OCI-LY1 (cell line): ENCODE results near the gene IKZF1.

Source experiments
- H2AFZ ChIP-seq: fragments of 200-600 bp; sonication (generic), shearing (Covaris generic); 2 replicates; pipeline ENCODE4 v1.6.0; 2014; ENCODE audit warnings: antibody characterized with exemption, mild to moderate bottlenecking, low read length
- H3F3A ChIP-seq: fragments of 200-600 bp; sonication (generic), shearing (Covaris generic); 2 replicates; pipeline ENCODE4 v1.6.0; 2014; ENCODE audit warnings: mild to moderate bottlenecking, antibody characterized with exemption, low read length, moderate library complexity; ENCODE audit not compliant: insufficient read depth
- H3K27ac ChIP-seq: fragments of 200-600 bp; sonication (generic); 2 replicates; pipeline ENCODE4 v1.5.1; 2014; ENCODE audit warnings: low read length, mixed run types, mild to moderate bottlenecking, low read depth; ENCODE audit not compliant: poor library complexity, severe bottlenecking
- H3K27me3 ChIP-seq: fragments of 200-600 bp; sonication (generic); 2 replicates; pipeline ENCODE4 v1.6.0; 2014; ENCODE audit warnings: antibody characterized with exemption, mild to moderate bottlenecking, low read length, moderate library complexity; ENCODE audit not compliant: insufficient read depth
- H3K36me3 ChIP-seq: fragments of 200-600 bp; sonication (generic); 2 replicates; pipeline ENCODE4 v1.6.1; 2014; ENCODE audit warnings: mild to moderate bottlenecking, antibody characterized with exemption, low read length, moderate library complexity, mixed read lengths; ENCODE audit not compliant: insufficient read depth
- H3K4me1 ChIP-seq: fragments of 200-600 bp; sonication (generic); 2 replicates; pipeline ENCODE4 v1.5.1; 2014; ENCODE audit warnings: mild to moderate bottlenecking, low read length, moderate library complexity; ENCODE audit not compliant: insufficient read depth, severe bottlenecking
- H3K4me2 ChIP-seq: fragments of 200-600 bp; sonication (generic), shearing (Covaris generic); 2 replicates; pipeline ENCODE4 v1.6.1; 2014; ENCODE audit warnings: low read length
- H3K4me3 ChIP-seq: fragments of 200-600 bp; sonication (generic); 2 replicates; pipeline ENCODE4 v1.5.1; 2014; ENCODE audit warnings: low read length, low read depth, mild to moderate bottlenecking, mixed read lengths; ENCODE audit not compliant: poor library complexity, severe bottlenecking
- H3K79me2 ChIP-seq: fragments of 200-600 bp; shearing (Covaris generic); 2 replicates; pipeline ENCODE4 v1.6.1; 2016; ENCODE audit warnings: mixed run types, low read length, mixed read lengths; ENCODE audit not compliant: insufficient read depth
- H3K9ac ChIP-seq: fragments of 200-600 bp; sonication (generic), shearing (Covaris generic); 2 replicates; pipeline ENCODE4 v1.6.1; 2014; ENCODE audit warnings: mild to moderate bottlenecking, low read length, mixed read lengths
- H3K9me2 ChIP-seq: fragments of 200-600 bp; sonication (generic), shearing (Covaris generic); 2 replicates; pipeline ENCODE4 v1.6.1; 2014; ENCODE audit warnings: low read depth, mild to moderate bottlenecking, low read length, mixed read lengths
- H3K9me3 ChIP-seq: fragments of 200-600 bp; shearing (Covaris generic); 2 replicates; pipeline ENCODE4 v1.6.1; 2014; ENCODE audit warnings: low read length, mixed read lengths
- H4K20me1 ChIP-seq: fragments of 200-600 bp; sonication (generic), shearing (Covaris generic); 2 replicates; pipeline ENCODE4 v1.6.0; 2016; ENCODE audit warnings: mild to moderate bottlenecking, low read length; ENCODE audit not compliant: insufficient read depth
- CTCF ChIP-seq: fragments of 200-600 bp; sonication (generic), shearing (Covaris generic); IDR thresholded peaks from 2 replicates; pipeline ENCODE4 v1.5.1; 2017; ENCODE audit warnings: mild to moderate bottlenecking, antibody characterized with exemption, low read length, moderate library complexity, mixed read lengths
- EZH2 ChIP-seq: fragments of 200-600 bp; sonication (generic), shearing (Covaris generic); IDR thresholded peaks from 2 replicates; pipeline ENCODE4 v1.8.0; 2017; ENCODE audit warnings: borderline replicate concordance, mixed run types, mild to moderate bottlenecking, antibody characterized with exemption, low read length, moderate library complexity, mixed read lengths

The IKZF1 gene

GRCh38 chr7:50347693-50348092, 43.2 kb downstream of the IKZF1 start:
- no peaks in the 10 kb centered on the region for H3K27me3 ChIP-seq
- H3K79me2 ChIP-seq, result peaks cover 79% of the 10 kb centered on the region
- H3K36me3 ChIP-seq, result peaks cover 95% of the 10 kb centered on the region
- no peak for TF ChIP-seq CTCF
- H3K9me2 ChIP-seq, result no peaks in the 10 kb centered on the region
- no peak overlapping the region for H3K4me2 ChIP-seq
- H3K27ac ChIP-seq, result no peak overlapping the region
- no peaks in the 10 kb centered on the region for H4K20me1 ChIP-seq
- no peak overlapping the region for H2AFZ ChIP-seq
- H3K4me1 ChIP-seq, result peaks cover 49% of the 10 kb centered on the region
- no peak overlapping the region for H3K9ac ChIP-seq
- H3F3A ChIP-seq, result no peaks in the 10 kb centered on the region
- no peak overlapping the region for H3K4me3 ChIP-seq
- H3K9me3 ChIP-seq, result no peaks in the 10 kb centered on the region

- H3K27ac ChIP-seq, result peak overlapping the region; percentile 4
- H3K4me3 ChIP-seq, result no peak overlapping the region
- H3K4me1 ChIP-seq, result peaks cover 49% of the 10 kb centered on the region
- no peaks in the 10 kb centered on the region for H3F3A ChIP-seq
- peaks cover 77% of the 10 kb centered on the region for H3K79me2 ChIP-seq
- peaks cover 97% of the 10 kb centered on the region for H3K36me3 ChIP-seq
- H2AFZ ChIP-seq, result no peak overlapping the region
- H3K9me3 ChIP-seq, result no peaks in the 10 kb centered on the region
- no peak overlapping the region; the same call in 1 of the 2 replicates for H3K4me2 ChIP-seq
- TF ChIP-seq CTCF (no peak), EZH2 (no peak)
- H3K9me2 ChIP-seq, result no peaks in the 10 kb centered on the region
- no peaks in the 10 kb centered on the region for H3K27me3 ChIP-seq
- no peaks in the 10 kb centered on the region for H4K20me1 ChIP-seq
- H3K9ac ChIP-seq, result no peak overlapping the region
Observed at GRCh38 chr7:50348469-50349162, 44.1 kb downstream of the IKZF1 start.

GRCh38 chr7:50349399-50349798, 44.9 kb downstream of the IKZF1 start:
- H3K4me1 ChIP-seq, result peaks cover 49% of the 10 kb centered on the region

More at GRCh38 chr7:50349399-50349798, 44.9 kb downstream of the IKZF1 start:
- no peaks in the 10 kb centered on the region for H3K9me2 ChIP-seq
- no peaks in the 10 kb centered on the region for H4K20me1 ChIP-seq
- no peak overlapping the region for H3K4me3 ChIP-seq
- H3K79me2 ChIP-seq, result peaks cover 69% of the 10 kb centered on the region
- H3K4me2 ChIP-seq, result peak overlapping the region; percentile 26; the same call in 1 of the 2 replicates
- H2AFZ ChIP-seq, result no peak overlapping the region
- H3K9me3 ChIP-seq, result no peaks in the 10 kb centered on the region
- H3F3A ChIP-seq, result no peaks in the 10 kb centered on the region
- no peak overlapping the region for H3K9ac ChIP-seq
- TF ChIP-seq CTCF (no peak), EZH2 (no peak)
- H3K27me3 ChIP-seq, result no peaks in the 10 kb centered on the region
- peaks cover 97% of the 10 kb centered on the region for H3K36me3 ChIP-seq
- peak overlapping the region; percentile 56 for H3K27ac ChIP-seq
